BLaER1 (cell line): ENCODE data around the gene CEP120.
"Not testable (repeated sequence)": the region's sequence is repeated elsewhere in the genome, so short reads cannot be mapped to it uniquely, and the experiment has no call there.

Experiments used
- H3K27ac ChIP-seq: shearing (Covaris generic); formaldehyde crosslinking; 2 replicates; pipeline ENCODE4 v1.8.1; 2022
- H3K27me3 ChIP-seq: shearing (Covaris generic); formaldehyde crosslinking; 2 replicates; pipeline ENCODE4 v1.8.1; 2022
- H3K36me3 ChIP-seq: shearing (Covaris generic); formaldehyde crosslinking; 2 replicates; pipeline ENCODE4 v1.8.1; 2022
- H3K4me1 ChIP-seq: shearing (Covaris generic); formaldehyde crosslinking; 2 replicates; pipeline ENCODE4 v1.8.1; 2022
- H3K4me2 ChIP-seq: shearing (Covaris generic); formaldehyde crosslinking; 2 replicates; pipeline ENCODE4 v1.8.1; 2022
- H3K4me3 ChIP-seq: shearing (Covaris generic); formaldehyde crosslinking; 2 replicates; pipeline ENCODE4 v1.8.1; 2022
- H3K9ac ChIP-seq: shearing (Covaris generic); formaldehyde crosslinking; 2 replicates; pipeline ENCODE4 v1.8.1; 2022
- H3K9me3 ChIP-seq: shearing (Covaris generic); formaldehyde crosslinking; 2 replicates; pipeline ENCODE4 v1.8.1; 2022
- H4K20me1 ChIP-seq: shearing (Covaris generic); formaldehyde crosslinking; 2 replicates; pipeline ENCODE4 v1.8.1; 2022
- Cebpa-rat ChIP-seq: shearing (Covaris generic); IDR thresholded peaks from 2 replicates; pipeline ENCODE4 v1.8.1; 2022

Gene CEP120

DNA sequence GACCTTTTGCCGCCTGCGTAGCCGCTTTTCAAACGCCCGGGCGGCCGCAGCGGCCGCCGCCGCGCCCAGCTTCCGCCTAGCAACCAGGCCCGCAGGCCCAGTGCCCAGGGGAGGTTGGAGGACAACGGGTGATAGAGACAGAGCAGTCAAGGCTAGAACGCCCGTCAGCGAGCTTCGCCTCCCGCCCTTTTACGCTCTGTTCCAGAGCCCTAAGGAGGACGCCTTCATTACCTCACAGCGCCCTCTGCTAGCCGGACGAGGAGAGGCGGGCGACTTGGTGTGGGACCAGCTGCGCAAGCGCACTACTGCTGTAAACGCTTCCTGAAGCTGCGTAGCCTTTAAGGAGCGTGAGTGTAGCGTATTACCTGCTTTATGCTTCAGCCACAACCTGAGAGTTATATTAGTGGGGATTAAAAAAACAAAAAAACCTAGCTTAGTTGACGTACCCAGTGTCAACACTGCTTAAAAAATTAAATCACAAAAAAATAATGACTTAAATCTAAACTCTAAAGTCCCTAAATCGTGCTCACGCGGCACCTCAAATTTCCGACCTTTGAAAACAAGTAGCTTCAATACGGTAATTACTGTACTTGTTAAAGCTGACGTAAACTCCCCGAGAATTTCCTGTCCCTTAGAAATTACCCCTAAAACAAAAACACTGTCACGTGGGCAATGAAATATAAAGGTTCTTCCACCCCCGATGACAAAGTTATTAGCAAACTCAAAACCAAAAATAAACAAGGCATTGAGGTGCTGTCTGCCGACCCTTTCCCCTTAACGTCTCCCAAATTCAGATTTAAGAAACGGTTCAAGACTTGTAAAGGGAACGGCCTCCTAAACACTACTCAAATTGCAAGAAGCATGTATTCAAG lies at the start of gene CEP120:
TSS of gene CEP120 (minus strand) at position 126 of the 872 bp plus-strand sequence. CDS start 405 bp downstream, outside the sequence.
- Histone ChIP-seq H3K36me3 (peaks cover 5% of the 10 kb centered on the region), H3K9me3 (no peaks in the 10 kb centered on the region), H4K20me1 (no peaks in the 10 kb centered on the region), H3K4me2 (peak within 1 kb of the TSS; percentile 82), H3K27me3 (no peaks in the 10 kb centered on the region), H3K27ac (peak within 1 kb of the TSS; percentile 90), H3K4me1 (peaks cover 30% of the 10 kb centered on the region), H3K4me3 (peak within 1 kb of the TSS; percentile 91), H3K9ac (peak within 1 kb of the TSS; percentile 90)
- no peak for TF ChIP-seq Cebpa-rat

- Histone ChIP-seq H3K4me1 (no peaks in the 10 kb centered on the region), H3K27ac (no peak overlapping the region), H3K36me3 (no peaks in the 10 kb centered on the region), H3K27me3 (no peaks in the 10 kb centered on the region), H3K4me3 (no peak overlapping the region), H4K20me1 (no peaks in the 10 kb centered on the region), H3K9me3 (no peaks in the 10 kb centered on the region), H3K9ac (no peak overlapping the region), H3K4me2 (no peak overlapping the region)
- no peak for TF ChIP-seq Cebpa-rat
Measured at GRCh38 chr5:123472150-123472924, 49.1 kb upstream of the CEP120 start.

GRCh38 chr5:123471385-123471784 lies 48.2 kb upstream of the CEP120 start:
- Histone ChIP-seq H3K4me3 (no peak overlapping the region), H3K27ac (no peak overlapping the region), H3K4me2 (no peak overlapping the region), H4K20me1 (no peaks in the 10 kb centered on the region), H3K9ac (no peak overlapping the region), H3K36me3 (no peaks in the 10 kb centered on the region), H3K27me3 (no peaks in the 10 kb centered on the region), H3K9me3 (no peaks in the 10 kb centered on the region), H3K4me1 (no peaks in the 10 kb centered on the region)
- no peak for TF ChIP-seq Cebpa-rat

DNA sequence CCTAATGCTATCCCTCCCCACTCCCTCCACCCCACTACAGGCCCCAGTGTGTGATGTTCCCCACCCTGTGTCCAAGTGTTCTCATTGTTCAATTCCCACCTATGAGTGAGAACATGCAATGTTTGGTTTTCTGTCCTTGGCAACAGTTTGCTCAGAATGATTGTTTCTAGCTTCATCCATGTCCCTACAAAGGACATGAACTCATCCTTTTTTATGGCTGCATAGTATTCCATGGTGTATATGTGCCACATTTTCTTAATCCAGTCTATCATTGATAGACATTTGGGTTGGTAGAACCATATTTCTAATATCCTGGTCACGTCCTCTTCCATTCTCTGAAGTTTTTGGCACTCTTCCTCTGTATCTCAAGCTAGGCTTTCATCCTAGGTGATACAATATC lies 43.6 kb upstream of the CEP120 start:
- H3K27ac ChIP-seq, H3K4me1 ChIP-seq, H3K4me3 ChIP-seq, H3K27me3 ChIP-seq, H4K20me1 ChIP-seq, H3K4me2 ChIP-seq, H3K36me3 ChIP-seq, H3K9me3 ChIP-seq, H3K9ac ChIP-seq: not testable (repeated sequence)

DNA sequence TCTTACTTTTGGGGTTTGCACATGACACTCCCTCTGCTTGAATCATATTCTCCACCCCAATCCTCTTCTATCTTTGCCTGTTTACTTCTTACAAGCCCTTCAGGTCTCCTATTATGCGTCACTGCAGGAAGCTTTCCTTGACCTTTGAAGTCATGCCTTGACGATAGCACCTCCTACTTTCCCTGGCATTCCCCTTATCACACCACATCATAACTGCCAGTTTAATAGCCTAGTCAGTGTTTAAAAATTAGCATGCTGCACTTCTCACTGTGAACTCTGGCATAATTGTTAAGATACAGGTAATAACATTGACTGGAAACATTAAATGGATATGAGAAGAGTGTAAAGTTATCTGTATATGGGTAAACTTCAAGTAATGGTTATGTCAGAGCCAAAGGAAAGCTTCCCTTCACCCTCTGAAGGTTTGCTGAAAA lies 37.1 kb upstream of the CEP120 start:
- no peak overlapping the region for H3K27ac ChIP-seq
- no peak overlapping the region for H3K4me3 ChIP-seq
- no peaks in the 10 kb centered on the region for H3K9me3 ChIP-seq
- no peaks in the 10 kb centered on the region for H3K36me3 ChIP-seq
- no peak for TF ChIP-seq Cebpa-rat
- no peak overlapping the region for H3K4me2 ChIP-seq
- no peaks in the 10 kb centered on the region for H4K20me1 ChIP-seq
- H3K27me3 ChIP-seq: no peaks in the 10 kb centered on the region
- no peak overlapping the region for H3K9ac ChIP-seq
- H3K4me1 ChIP-seq: no peaks in the 10 kb centered on the region

DNA sequence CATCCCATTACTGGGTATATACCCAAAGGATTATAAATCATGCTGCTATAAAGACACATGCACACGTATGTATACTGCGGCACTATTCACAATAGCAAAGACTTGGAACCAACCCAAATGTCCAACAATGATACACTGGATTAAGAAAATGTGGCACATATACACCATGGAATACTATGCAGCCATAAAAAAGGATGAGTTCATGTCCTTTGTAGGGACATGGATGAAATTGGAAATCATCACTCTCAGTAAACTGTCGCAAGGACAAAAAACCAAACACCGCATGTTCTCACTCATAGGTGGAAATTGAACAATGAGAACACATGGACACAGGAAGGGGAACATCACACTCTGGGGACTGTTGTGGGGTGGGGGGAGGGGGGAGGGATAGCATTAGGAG lies 35.8 kb upstream of the CEP120 start:
- not testable (repeated sequence) for H3K4me3 ChIP-seq, H3K9ac ChIP-seq, H3K9me3 ChIP-seq, H3K27ac ChIP-seq, H3K4me2 ChIP-seq, H3K4me1 ChIP-seq, H4K20me1 ChIP-seq, H3K27me3 ChIP-seq, H3K36me3 ChIP-seq

- Histone ChIP-seq H4K20me1 (no peaks in the 10 kb centered on the region), H3K27ac (no peak overlapping the region), H3K36me3 (no peaks in the 10 kb centered on the region), H3K4me1 (no peaks in the 10 kb centered on the region), H3K27me3 (no peaks in the 10 kb centered on the region), H3K9me3 (no peaks in the 10 kb centered on the region), H3K4me3 (no peak overlapping the region), H3K4me2 (no peak overlapping the region), H3K9ac (no peak overlapping the region)
- no peak for TF ChIP-seq Cebpa-rat
Measured at GRCh38 chr5:123456242-123456641, 33.0 kb upstream of the CEP120 start.

- TF ChIP-seq Cebpa-rat: no peak
- H3K9ac ChIP-seq: no peak overlapping the region
- H3K9me3 ChIP-seq: no peaks in the 10 kb centered on the region
- H3K27ac ChIP-seq: no peak overlapping the region
- H3K36me3 ChIP-seq: no peaks in the 10 kb centered on the region
- H3K4me2 ChIP-seq: no peak overlapping the region
- H4K20me1 ChIP-seq: no peaks in the 10 kb centered on the region
- no peak overlapping the region for H3K4me3 ChIP-seq
- no peaks in the 10 kb centered on the region for H3K4me1 ChIP-seq
- no peaks in the 10 kb centered on the region for H3K27me3 ChIP-seq
Measured at GRCh38 chr5:123455640-123456039, 32.4 kb upstream of the CEP120 start.

DNA sequence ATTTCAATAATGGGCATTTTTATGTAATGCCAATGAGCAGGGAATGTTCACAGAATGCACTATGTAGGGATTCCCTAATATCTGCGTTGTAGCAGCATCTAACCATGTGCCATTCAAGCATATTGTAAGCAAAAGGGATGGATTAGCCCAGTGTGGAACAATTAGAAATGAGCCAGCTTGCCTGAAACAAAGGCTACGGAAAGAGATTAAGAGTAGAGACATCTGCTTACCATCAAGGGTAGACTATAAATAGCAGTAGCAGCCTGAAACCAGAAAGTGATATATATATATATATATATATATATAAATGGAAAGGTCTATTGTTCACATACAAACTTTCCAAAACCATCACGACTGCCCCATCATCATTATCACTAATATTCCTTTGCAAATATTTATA lies 31.9 kb upstream of the CEP120 start:
- no peak for TF ChIP-seq Cebpa-rat
- no peak overlapping the region for H3K4me2 ChIP-seq
- H4K20me1 ChIP-seq: no peaks in the 10 kb centered on the region
- H3K9ac ChIP-seq: no peak overlapping the region
- no peak overlapping the region for H3K4me3 ChIP-seq
- H3K9me3 ChIP-seq: no peaks in the 10 kb centered on the region
- H3K4me1 ChIP-seq: no peaks in the 10 kb centered on the region
- H3K36me3 ChIP-seq: no peaks in the 10 kb centered on the region
- no peak overlapping the region for H3K27ac ChIP-seq
- H3K27me3 ChIP-seq: no peaks in the 10 kb centered on the region

DNA sequence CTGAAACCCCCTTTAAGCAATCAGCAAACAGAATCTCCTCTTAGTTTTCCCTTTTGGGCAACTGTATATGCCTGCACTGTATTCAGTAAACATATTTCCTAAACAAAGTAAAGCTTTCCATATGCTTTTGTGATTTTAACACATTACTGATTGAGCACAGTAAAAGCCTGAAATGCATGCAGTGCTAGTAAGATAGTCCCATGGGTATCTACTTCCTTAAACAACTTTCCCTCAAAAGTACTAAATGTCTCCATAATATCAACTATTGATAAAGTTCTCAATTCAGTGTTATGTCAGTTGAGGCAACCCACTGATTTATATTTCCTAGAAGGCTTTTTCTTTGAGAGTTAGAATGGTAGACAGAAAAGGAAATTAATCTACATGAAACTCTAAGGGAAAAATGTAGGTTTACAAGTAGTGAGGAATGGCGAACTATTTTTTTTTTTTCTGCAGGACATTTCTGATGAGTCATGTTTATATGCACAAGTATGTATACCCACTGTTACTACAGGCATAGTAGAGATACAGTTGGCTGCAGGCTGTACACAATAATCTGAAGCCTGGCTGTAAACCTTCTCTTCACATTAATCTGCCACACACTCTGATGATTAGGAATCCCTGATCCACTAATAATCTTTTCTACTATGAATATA lies 31.2 kb upstream of the CEP120 start:
- Histone ChIP-seq H3K4me2 (no peak overlapping the region), H3K9ac (no peak overlapping the region), H3K27ac (no peak overlapping the region), H4K20me1 (no peaks in the 10 kb centered on the region), H3K9me3 (no peaks in the 10 kb centered on the region), H3K36me3 (no peaks in the 10 kb centered on the region), H3K4me3 (no peak overlapping the region), H3K27me3 (no peaks in the 10 kb centered on the region), H3K4me1 (no peaks in the 10 kb centered on the region)
- no peak for TF ChIP-seq Cebpa-rat
